Suppressor macrophage treated with lipopolysaccharide for 1 hour (primary cell): ENCODE results near the gene RAPGEF1.

Source experiments
- DNase-seq, 3 donors: peaks; one replicate each; pipeline ENCODE4 v3.0.0-alpha.2; 2020 to 2022

RAPGEF1 gene

GRCh38 chr9:131582466-131583336, 157.2 kb downstream of the RAPGEF1 start:
- DNase-seq = no peak

GRCh38 chr9:131582056-131582455, 157.8 kb downstream of the RAPGEF1 start:
- no peak for DNase-seq

- no peak for DNase-seq
These were observed 159.5 kb downstream of the RAPGEF1 start for GRCh38 chr9:131580358-131580757.

GRCh38 chr9:131579789-131580211, 160.1 kb downstream of the RAPGEF1 start:
- DNase-seq = no peak

GRCh38 chr9:131578731-131579504, 161.0 kb downstream of the RAPGEF1 start:
- peak in 2 of 3 donors; percentile 45 to 50 for DNase-seq

GRCh38 chr9:131578021-131578420, 161.9 kb downstream of the RAPGEF1 start:
- no peak for DNase-seq

- DNase-seq = no peak
These were observed 162.6 kb downstream of the RAPGEF1 start for GRCh38 chr9:131577005-131578000.

- DNase-seq = no peak
These were observed 163.7 kb downstream of the RAPGEF1 start for GRCh38 chr9:131575946-131576853.

GRCh38 chr9:131574730-131575640, 164.9 kb downstream of the RAPGEF1 start:
- no peak for DNase-seq

GRCh38 chr9:131567910-131568309, 172.0 kb downstream of the RAPGEF1 start:
- no peak for DNase-seq

GRCh38 chr9:131566158-131566557, 173.7 kb downstream of the RAPGEF1 start:
- no peak for DNase-seq

GRCh38 chr9:131565369-131565768, 174.5 kb downstream of the RAPGEF1 start:
- DNase-seq = no peak

GRCh38 chr9:131562032-131562959, 177.6 kb downstream of the RAPGEF1 start:
- no peak for DNase-seq

- peak; percentile 48 to 62 (median 58) for DNase-seq
These were observed 180.4 kb downstream of the RAPGEF1 start for GRCh38 chr9:131559421-131560000.

- DNase-seq = no peak
These were observed 181.9 kb downstream of the RAPGEF1 start for GRCh38 chr9:131557855-131558548.

- no peak for DNase-seq
These were observed 183.8 kb downstream of the RAPGEF1 start for GRCh38 chr9:131555841-131556673.

GRCh38 chr9:131554843-131555351, 185.0 kb downstream of the RAPGEF1 start:
- peak in 2 of 3 donors; percentile 37 to 46 for DNase-seq
